ENCODE data around the gene HDAC4. TPM values are rescaled to one million over a fixed set of nuclear protein-coding genes. Genes with fewer than 3 reads are reported as not detected.
"Not testable (repeated sequence)": the region's sequence is repeated elsewhere in the genome, so short reads cannot be mapped to it uniquely, and the experiment has no call there.

The HDAC4 gene
- total RNA-seq, 1 experiment from 2014 or later, result 11.3 TPM

DNA sequence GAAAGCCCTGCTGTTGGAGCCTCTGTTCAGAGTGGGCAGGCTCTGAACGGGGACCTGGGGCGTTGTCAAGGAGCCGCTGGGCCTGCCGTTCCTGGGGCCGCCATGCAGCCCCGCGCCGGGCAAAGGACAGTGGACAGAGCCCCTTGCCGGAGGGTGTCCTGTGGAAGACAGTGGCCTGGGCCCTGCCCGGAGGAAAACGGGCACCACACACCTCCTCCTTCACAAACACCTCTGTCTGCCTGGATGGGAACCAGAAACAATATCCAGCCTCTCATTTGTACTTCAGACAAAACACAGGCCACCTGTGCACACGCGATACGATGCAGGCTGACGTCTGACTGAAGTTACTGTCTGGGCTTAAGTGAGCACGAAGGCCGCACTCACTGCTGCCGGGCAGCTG lies 319.2 kb downstream of the HDAC4 start:
- Histone ChIP-seq H3K36me3 (no peaks in the 10 kb centered on the region), H3K27me3 (no peaks in the 10 kb centered on the region), H3K9me3 (replicated peaks) (no peaks in the 10 kb centered on the region), H3K27ac (no peak overlapping the region), H3K4me1 (no peaks in the 10 kb centered on the region), H3K4me3 (no peak overlapping the region)
- DNase-seq, result no peak

GRCh38 chr2:239081046-239081445 lies 319.8 kb downstream of the HDAC4 start:
- no peak for DNase-seq
- Histone ChIP-seq H3K36me3 (no peaks in the 10 kb centered on the region), H3K27ac (no peak overlapping the region)

DNA sequence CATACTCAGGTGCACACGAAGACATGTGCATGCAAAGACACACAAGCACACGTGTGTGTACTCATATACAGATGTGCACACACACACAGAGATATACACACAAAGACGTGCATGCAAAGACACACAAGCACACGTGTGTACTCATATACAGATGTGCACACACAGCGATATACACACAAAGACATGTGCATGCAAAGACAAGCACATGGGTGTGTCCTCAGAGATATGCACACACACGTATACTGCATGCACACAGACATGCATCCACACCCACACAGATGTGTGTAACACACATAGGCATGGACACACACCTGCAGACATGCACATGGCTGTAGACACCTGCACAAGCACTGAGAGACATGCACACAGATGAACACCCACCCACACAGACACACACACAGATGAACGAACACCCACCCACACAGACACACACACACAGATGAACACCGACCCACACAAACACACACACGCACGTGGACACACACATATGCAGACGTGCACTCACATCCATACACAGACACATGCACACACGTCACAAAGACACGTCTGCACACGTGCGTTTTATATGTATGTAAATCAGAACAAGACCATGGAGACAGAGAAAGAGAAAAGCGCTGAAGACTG lies 321.0 kb downstream of the HDAC4 start:
- no peak overlapping the region for H3K27ac ChIP-seq
- H3K4me1 ChIP-seq, result no peaks in the 10 kb centered on the region
- no peak for DNase-seq
- no peaks in the 10 kb centered on the region for H3K9me3 ChIP-seq (replicated peaks)
- no peaks in the 10 kb centered on the region for H3K36me3 ChIP-seq
- no peak overlapping the region for H3K4me3 ChIP-seq
- no peaks in the 10 kb centered on the region for H3K27me3 ChIP-seq

More at GRCh38 chr2:239081046-239081445, 319.8 kb downstream of the HDAC4 start:
- Histone ChIP-seq H3K9me3 (replicated peaks) (no peaks in the 10 kb centered on the region), H3K27me3 (no peaks in the 10 kb centered on the region), H3K4me3 (no peak overlapping the region), H3K4me1 (no peaks in the 10 kb centered on the region)

DNA sequence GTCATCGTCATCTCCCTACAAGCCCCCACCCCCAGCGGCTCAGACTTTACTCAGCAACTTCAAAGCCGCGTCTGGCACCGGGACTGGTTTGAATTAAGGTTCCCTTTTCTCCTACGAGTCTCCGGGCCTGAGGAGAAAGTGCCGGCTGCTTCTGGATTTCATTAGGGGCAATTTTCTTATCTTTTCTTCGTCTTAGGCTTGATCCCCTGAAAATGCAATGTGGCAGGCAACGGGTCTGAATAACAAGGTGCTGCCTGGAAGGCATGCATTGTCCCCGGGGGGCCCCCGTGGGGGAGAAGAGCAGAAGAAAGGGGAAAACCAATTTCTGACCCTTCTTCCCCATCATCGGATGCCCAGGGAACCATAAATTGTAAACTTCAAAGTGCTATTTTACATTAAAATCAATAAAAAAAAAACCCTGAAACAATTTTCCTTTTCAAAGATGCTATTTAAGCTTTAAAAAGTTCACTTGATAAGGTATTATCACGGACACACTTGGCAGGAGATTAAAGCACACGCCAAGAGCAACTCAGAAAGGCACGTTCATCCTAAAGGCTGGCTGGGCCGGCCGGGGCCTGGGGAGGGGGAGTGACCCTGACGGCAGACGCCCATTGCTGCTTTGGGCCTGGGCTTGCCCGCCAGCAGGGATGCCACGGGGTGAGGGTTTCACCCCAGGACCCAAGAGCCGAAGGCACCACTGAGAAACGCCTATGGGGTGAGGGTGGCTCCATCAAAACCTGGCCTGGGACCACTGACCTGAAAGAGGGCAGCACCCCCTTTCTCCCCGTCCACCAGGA lies 322.5 kb downstream of the HDAC4 start:
- H3K4me1 ChIP-seq, result no peaks in the 10 kb centered on the region
- H3K27ac ChIP-seq, result no peak overlapping the region
- no peaks in the 10 kb centered on the region for H3K9me3 ChIP-seq (replicated peaks)
- H3K36me3 ChIP-seq, result no peaks in the 10 kb centered on the region
- H3K27me3 ChIP-seq, result no peaks in the 10 kb centered on the region
- no peak for DNase-seq
- no peak overlapping the region for H3K4me3 ChIP-seq

- no peak for DNase-seq
- Histone ChIP-seq H3K4me3 (no peak overlapping the region), H3K27me3 (no peaks in the 10 kb centered on the region), H3K4me1 (no peaks in the 10 kb centered on the region), H3K9me3 (replicated peaks) (no peaks in the 10 kb centered on the region), H3K27ac (no peak overlapping the region), H3K36me3 (no peaks in the 10 kb centered on the region)
Observed at GRCh38 chr2:239077260-239077659, 323.6 kb downstream of the HDAC4 start.

DNA sequence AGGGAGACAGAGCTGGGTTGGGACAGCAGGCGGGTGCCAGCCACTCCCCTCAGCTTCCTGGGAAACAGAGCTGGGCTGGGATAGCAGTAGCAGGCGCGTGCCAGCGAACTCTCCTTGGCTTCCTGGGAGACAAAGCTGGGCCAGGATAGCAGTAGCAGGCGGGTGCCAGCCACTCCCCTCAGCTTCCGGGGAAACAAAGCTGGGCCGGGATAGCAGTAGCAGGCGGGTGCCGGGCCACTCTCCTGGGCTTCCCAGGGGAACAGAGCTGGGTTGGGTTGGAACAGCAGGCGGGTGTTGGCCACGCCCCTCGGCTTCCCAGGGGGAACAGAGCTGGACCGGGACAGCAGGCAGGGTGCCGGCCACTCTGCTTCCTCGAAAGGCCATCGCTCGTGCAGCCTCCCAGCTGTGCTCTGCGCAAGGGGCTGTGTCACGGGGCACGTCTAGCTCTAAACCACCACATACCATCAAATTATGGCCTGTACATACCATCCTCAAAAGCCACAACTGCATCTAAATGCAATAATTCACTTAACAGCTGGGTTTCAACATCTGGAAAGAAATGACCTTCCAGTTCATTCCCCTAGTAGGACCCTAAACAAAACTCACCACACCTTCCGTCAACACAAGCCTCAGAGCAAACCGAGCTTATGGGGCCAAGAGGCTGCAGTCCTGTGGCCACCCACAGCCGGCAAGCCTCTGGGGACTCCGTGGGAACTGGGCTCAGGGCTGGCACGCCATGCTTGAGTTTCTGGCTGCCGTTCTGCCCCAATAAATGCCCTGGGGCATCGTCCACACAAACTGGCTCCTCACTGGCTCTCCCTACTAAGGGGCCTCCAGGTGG lies 324.7 kb downstream of the HDAC4 start:
- H3K27ac ChIP-seq, result no peak overlapping the region
- no peaks in the 10 kb centered on the region for H3K27me3 ChIP-seq
- no peak overlapping the region for H3K4me3 ChIP-seq
- DNase-seq, result no peak
- no peaks in the 10 kb centered on the region for H3K9me3 ChIP-seq (replicated peaks)
- no peaks in the 10 kb centered on the region for H3K36me3 ChIP-seq
- H3K4me1 ChIP-seq, result no peaks in the 10 kb centered on the region

DNA sequence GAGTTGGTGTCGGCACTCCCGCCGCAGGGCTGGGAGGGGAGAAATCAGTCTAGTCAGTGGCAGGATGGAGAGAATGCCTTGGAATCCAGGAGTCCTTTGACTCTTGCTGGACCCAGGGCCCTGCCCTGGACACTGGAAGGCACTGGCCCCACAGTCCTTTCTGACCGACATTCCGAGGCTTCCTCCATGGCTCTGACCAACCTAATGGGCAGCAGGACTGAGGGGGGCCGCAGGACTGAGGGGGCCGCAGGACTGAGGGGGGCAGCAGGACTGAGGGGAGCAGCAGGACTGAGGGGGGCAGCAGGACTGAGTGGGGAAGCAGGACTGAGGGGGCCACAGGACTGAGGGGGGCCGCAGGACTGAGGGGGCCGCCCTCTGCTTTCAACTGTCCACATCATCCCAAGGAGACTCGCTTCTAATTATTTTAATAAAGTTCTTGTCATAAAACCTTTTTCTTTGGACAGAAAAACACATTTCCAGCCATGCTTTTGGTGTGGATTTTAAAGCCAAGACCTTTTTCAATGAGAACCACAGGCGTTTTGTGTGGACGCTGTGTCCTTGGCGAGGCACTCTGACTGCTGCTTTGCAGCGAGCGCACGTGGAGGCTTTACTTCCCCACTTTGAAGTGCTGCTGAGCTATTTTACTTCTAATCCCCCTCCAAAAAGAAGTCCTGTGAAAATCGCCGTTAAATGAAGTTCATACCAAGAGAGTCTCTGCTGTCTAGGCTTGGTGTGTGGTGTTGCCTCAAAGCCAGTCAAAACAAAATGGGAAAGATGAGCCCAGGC lies 326.9 kb downstream of the HDAC4 start:
- DNase-seq, result no peak
- no peaks in the 10 kb centered on the region for H3K4me1 ChIP-seq
- no peaks in the 10 kb centered on the region for H3K27me3 ChIP-seq
- H3K9me3 ChIP-seq (replicated peaks), result no peaks in the 10 kb centered on the region
- H3K27ac ChIP-seq, result no peak overlapping the region
- H3K36me3 ChIP-seq, result no peaks in the 10 kb centered on the region
- no peak overlapping the region for H3K4me3 ChIP-seq

GRCh38 chr2:239073270-239073669 lies 327.6 kb downstream of the HDAC4 start:
- no peaks in the 10 kb centered on the region for H3K27me3 ChIP-seq
- H3K36me3 ChIP-seq, result no peaks in the 10 kb centered on the region
- no peaks in the 10 kb centered on the region for H3K4me1 ChIP-seq
- H3K27ac ChIP-seq, result no peak overlapping the region
- H3K9me3 ChIP-seq (replicated peaks), result no peaks in the 10 kb centered on the region
- H3K4me3 ChIP-seq, result no peak overlapping the region
- no peak for DNase-seq

GRCh38 chr2:239072786-239073185 lies 328.0 kb downstream of the HDAC4 start:
- Histone ChIP-seq H3K36me3 (no peaks in the 10 kb centered on the region), H3K9me3 (replicated peaks) (no peaks in the 10 kb centered on the region), H3K27ac (no peak overlapping the region), H3K27me3 (no peaks in the 10 kb centered on the region), H3K4me1 (no peaks in the 10 kb centered on the region), H3K4me3 (no peak overlapping the region)
- no peak for DNase-seq

- H3K36me3 ChIP-seq, result no peaks in the 10 kb centered on the region
- no peak overlapping the region for H3K4me3 ChIP-seq
- DNase-seq, result no peak
- no peaks in the 10 kb centered on the region for H3K9me3 ChIP-seq (replicated peaks)
- no peak overlapping the region for H3K27ac ChIP-seq
- no peaks in the 10 kb centered on the region for H3K27me3 ChIP-seq
- H3K4me1 ChIP-seq, result no peaks in the 10 kb centered on the region
Observed at GRCh38 chr2:239070466-239070865, 330.4 kb downstream of the HDAC4 start.

DNA sequence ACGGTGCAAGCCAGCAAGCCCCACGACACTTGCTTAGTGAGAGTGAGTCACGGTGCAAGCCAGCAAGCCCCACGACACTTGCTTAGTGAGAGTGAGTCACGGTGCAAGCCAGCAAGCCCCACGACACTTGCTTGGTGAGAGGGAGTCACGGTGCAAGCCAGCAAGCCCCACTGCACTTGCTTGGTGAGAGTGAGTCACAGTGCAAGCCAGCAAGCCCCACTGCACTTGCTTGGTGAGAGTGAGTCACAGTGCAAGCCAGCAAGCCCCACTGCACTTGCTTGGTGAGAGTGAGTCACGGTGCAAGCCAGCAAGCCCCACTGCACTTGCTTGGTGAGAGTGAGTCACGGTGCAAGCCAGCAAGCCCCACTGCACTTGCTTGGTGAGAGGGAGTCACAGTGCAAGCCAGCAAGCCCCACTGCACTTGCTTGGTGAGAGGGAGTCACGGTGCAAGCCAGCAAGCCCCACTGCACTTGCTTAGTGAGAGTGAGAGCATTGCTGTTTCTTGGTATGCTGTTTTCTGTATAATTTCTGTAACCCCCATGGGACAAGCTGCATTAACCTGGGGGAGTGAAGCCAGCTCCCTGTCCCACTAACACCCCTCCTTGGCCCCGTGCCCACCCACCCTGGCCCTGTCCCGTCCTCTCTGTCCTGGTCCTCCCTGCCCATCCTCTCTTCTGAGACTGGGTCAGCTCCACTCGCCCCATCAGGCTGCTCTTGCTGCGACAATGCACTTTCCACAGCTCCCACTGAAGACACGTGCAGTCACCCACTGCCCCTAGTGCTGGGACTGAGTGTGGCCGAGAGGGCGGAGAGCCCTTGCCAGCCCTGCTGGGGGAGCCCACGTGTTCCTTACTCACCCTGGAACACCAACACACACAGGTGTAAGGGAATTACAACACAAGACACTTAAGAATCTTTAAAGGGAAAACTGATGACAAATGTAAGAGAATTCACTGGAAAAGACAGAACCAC lies 331.2 kb downstream of the HDAC4 start:
- not testable (repeated sequence) for H3K4me1 ChIP-seq; H3K4me3 ChIP-seq; H3K9me3 ChIP-seq (replicated peaks); DNase-seq; H3K27ac ChIP-seq; H3K36me3 ChIP-seq; H3K27me3 ChIP-seq

GRCh38 chr2:239068411-239068810 lies 332.4 kb downstream of the HDAC4 start:
- Histone ChIP-seq H3K4me1 (no peaks in the 10 kb centered on the region), H3K27me3 (no peaks in the 10 kb centered on the region), H3K4me3 (no peak overlapping the region), H3K27ac (no peak overlapping the region), H3K36me3 (no peaks in the 10 kb centered on the region), H3K9me3 (replicated peaks) (no peaks in the 10 kb centered on the region)
- no peak for DNase-seq

- no peaks in the 10 kb centered on the region for H3K4me1 ChIP-seq
- no peaks in the 10 kb centered on the region for H3K36me3 ChIP-seq
- H3K27ac ChIP-seq, result no peak overlapping the region
- no peaks in the 10 kb centered on the region for H3K9me3 ChIP-seq (replicated peaks)
- H3K27me3 ChIP-seq, result no peaks in the 10 kb centered on the region
- no peak for DNase-seq
- no peak overlapping the region for H3K4me3 ChIP-seq
Observed at GRCh38 chr2:239067196-239067865, 333.5 kb downstream of the HDAC4 start.

All from SJCRH30 (cell line).